Measurements from ENCODE around the gene OTOF.

- TF ChIP-seq CTCF (conservative IDR thresholded peaks at IDR 0.05; ENCODE audit: low read depth, low read length) (no peak), MXI1 (IDR thresholded peaks at IDR 0.05; ENCODE audit: borderline replicate concordance, low read depth, low read length) (no peak), ELK1 (IDR thresholded peaks at IDR 0.05; ENCODE audit: borderline replicate concordance, low read depth, low read length) (no peak), MAZ (IDR thresholded peaks at IDR 0.05; ENCODE audit: borderline replicate concordance, low read depth, low read length) (no peak), USF2 (IDR thresholded peaks at IDR 0.05; ENCODE audit: low read depth, low read length) (no peak), RCOR1 (IDR thresholded peaks at IDR 0.05; ENCODE audit: insufficient replicate concordance, low read length) (no peak), POLR2A (IDR thresholded peaks at IDR 0.05; ENCODE audit: low read depth, low read length) (no peak)
Observed at GRCh38 chr2:26515771-26516170, 37.8 kb upstream of the OTOF start.
